Esophagus muscularis mucosa (tissue), 4 donors: ENCODE measurements around the gene AP2B1. TPM values are rescaled to one million over a fixed set of nuclear protein-coding genes. Genes with fewer than 3 reads are reported as not detected.
"Not testable (repeated sequence)": the region's sequence is repeated elsewhere in the genome, so short reads cannot be mapped to it uniquely, and the experiment has no call there.

ENCODE experiments used
- DNase-seq: peaks from one replicate; pipeline ENCODE4 v3.0.0-alpha.2; 2017; ENCODE audit errors: extremely low spot score
- H3K27ac ChIP-seq, 4 donors: fragments of 200-600 bp; sonication (generic); replicated peaks in 1 of 4; 1 replicate in 3 of 4; 2 replicates in 1 of 4; pipeline ENCODE4 v1.5.1; 2016 to 2019; ENCODE audit warnings: mild to moderate bottlenecking in 1 of 4
- H3K27me3 ChIP-seq, 4 donors: fragments of 200-600 bp; sonication (generic); one replicate each; pipeline versions ENCODE4 v1.5.1 to v1.6.0; 2016 to 2019
- H3K36me3 ChIP-seq, 4 donors: fragments of 200-600 bp; sonication (generic); one replicate each; pipeline ENCODE4 v1.5.1; 2016 to 2019
- H3K4me1 ChIP-seq, 4 donors: fragments of 200-600 bp; sonication (generic); one replicate each; pipeline ENCODE4 v1.5.1; 2016 to 2019
- H3K4me3 ChIP-seq, 4 donors: fragments of 200-600 bp; sonication (generic); 1 replicate in 2 of 4; 2 replicates in 2 of 4; pipeline ENCODE4 v1.5.1; 2016 to 2019; ENCODE audit warnings: mild to moderate bottlenecking in 4 of 4, moderate library complexity in 1 of 4
- H3K9me3 ChIP-seq, 4 donors: fragments of 200-600 bp; sonication (generic); 1 replicate in 3 of 4; 2 replicates in 1 of 4; pipeline ENCODE4 v1.5.1; 2016 to 2019
- CTCF ChIP-seq, 3 experiments: fragments of 200-600 bp in 2 of 3; fragments of 450-650 bp in 1 of 3; sonication (generic) in 2 of 3; IDR thresholded peaks; one replicate each; pipeline ENCODE4 v1.5.1; 2017 to 2019; ENCODE audit warnings: antibody characterized with exemption in 3 of 3, mild to moderate bottlenecking in 2 of 3, moderate library complexity in 1 of 3
- EP300 ChIP-seq: sonication (generic); formaldehyde crosslinking; IDR thresholded peaks from one replicate; pipeline ENCODE4 v1.6.1; 2017; ENCODE audit warnings: antibody characterized with exemption
- POLR2A ChIP-seq: fragments of 450-650 bp; IDR thresholded peaks from one replicate; pipeline ENCODE4 v1.6.1; 2017; ENCODE audit warnings: antibody characterized with exemption, moderate library complexity, mild to moderate bottlenecking, low read depth
- POLR2AphosphoS5 ChIP-seq, 2 donors: sonication (generic); formaldehyde crosslinking; IDR thresholded peaks; one replicate each; pipeline ENCODE4 v1.6.1; 2017; ENCODE audit warnings: antibody characterized with exemption in 2 of 2
- WGBS: methylation state at CpG from one replicate; pipeline ENCODE4 v1.1.5; 2018; 5-methylcytosine and 5-hydroxymethylcytosine counted together
- intact Hi-C: fragments of 100-400 bp; cut with DNase I; formaldehyde crosslinking; loops from one replicate; pipeline ENCODE4 v1.15.1; 2023
- total RNA-seq, 4 donors: library from RNA; depleted of rRNA; stranded (reverse); fragments of >200 nt; gene quantifications; one replicate each; pipeline versions ENCODE4 v1.1.0 to v1.2.1, GENCODE V29; 2016

Gene AP2B1
- total RNA-seq, 4 donors from 2014 or later: 108 to 276 (median 155) TPM

- no peak for TF ChIP-seq EP300
- TF ChIP-seq CTCF (IDR thresholded peaks at IDR 0.05): no peak
- TF ChIP-seq POLR2AphosphoS5 (IDR thresholded peaks at IDR 0.05): no peak
- TF ChIP-seq POLR2A: no peak
- Histone ChIP-seq H3K9me3 (no peaks in the 10 kb centered on the region), H3K4me1 (peaks cover 11 to 46% (median 38%) of the 10 kb centered on the region in 4 donors), H3K27ac (no peak overlapping the region), H3K27me3 (peaks cover 4 to 87% (median 13%) of the 10 kb centered on the region in 4 donors), H3K36me3 (no peaks in the 10 kb centered on the region), H3K4me3 (no peak overlapping the region)
- intact Hi-C loops: loop anchor here (5.0 kb wide), 4 partner anchors 56 to 436 kb away; no protein-coding TSS in a partner anchor
- 59% methylated on average over 2 of the region's 4 CpGs for WGBS
- DNase-seq: no peak
Observed at GRCh38 chr17:35748341-35748841, 161.3 kb downstream of the AP2B1 start.

- Histone ChIP-seq H3K36me3 (no peaks in the 10 kb centered on the region), H3K9me3 (no peaks in the 10 kb centered on the region), H3K4me3 (no peak overlapping the region), H3K27ac (no peak overlapping the region), H3K27me3 (peaks cover 4 to 81% (median 12%) of the 10 kb centered on the region in 4 donors), H3K4me1 (peaks cover 11 to 46% (median 39%) of the 10 kb centered on the region in 4 donors)
- WGBS: 100% methylated on average over 4 of the region's 6 CpGs
- intact Hi-C loops: loop anchor here (5.0 kb wide), 4 partner anchors 57 to 437 kb away; no protein-coding TSS in a partner anchor
- DNase-seq: no peak
- TF ChIP-seq CTCF (IDR thresholded peaks at IDR 0.05): no peak
- no peak for TF ChIP-seq POLR2AphosphoS5 (IDR thresholded peaks at IDR 0.05)
- no peak for TF ChIP-seq POLR2A
- TF ChIP-seq EP300: no peak
Observed at GRCh38 chr17:35748979-35749378, 161.9 kb downstream of the AP2B1 start.

GRCh38 chr17:35749560-35750412 is 162.7 kb downstream of the AP2B1 start:
- H3K27me3 ChIP-seq: peaks cover 4 to 73% (median 8%) of the 10 kb centered on the region in 4 donors
- H3K9me3 ChIP-seq: no peaks in the 10 kb centered on the region
- intact Hi-C loops: loop anchor here (5.0 kb wide), 4 partner anchors 57 to 437 kb away; no protein-coding TSS in a partner anchor
- H3K27ac ChIP-seq: no peak overlapping the region
- peak overlapping the region; percentile 10 to 34 (median 16) for H3K4me3 ChIP-seq
- TF ChIP-seq EP300 (no peak), CTCF (IDR thresholded peaks at IDR 0.05) (no peak), POLR2A (no peak), POLR2AphosphoS5 (IDR thresholded peaks at IDR 0.05) (no peak)
- no peaks in the 10 kb centered on the region for H3K36me3 ChIP-seq
- 17% methylated on average over 24 of the region's 35 CpGs for WGBS
- no peak for DNase-seq
- peaks cover 11 to 46% (median 39%) of the 10 kb centered on the region in 4 donors for H3K4me1 ChIP-seq

- 82% methylated on average over 10 of the region's 10 CpGs for WGBS
- Histone ChIP-seq H3K4me3 (peak overlapping the region in 1 of 4 donors; percentile 19), H3K9me3 (no peaks in the 10 kb centered on the region), H3K27me3 (peaks cover 4 to 64% (median 6%) of the 10 kb centered on the region in 4 donors), H3K27ac (no peak overlapping the region), H3K4me1 (peaks cover 11 to 46% (median 39%) of the 10 kb centered on the region in 4 donors), H3K36me3 (no peaks in the 10 kb centered on the region)
- DNase-seq: no peak
- intact Hi-C loops: no loop called here
- TF ChIP-seq EP300: no peak
- no peak for TF ChIP-seq POLR2AphosphoS5 (IDR thresholded peaks at IDR 0.05)
- no peak for TF ChIP-seq POLR2A
- no peak for TF ChIP-seq CTCF (IDR thresholded peaks at IDR 0.05)
Observed at GRCh38 chr17:35750526-35751395, 163.6 kb downstream of the AP2B1 start.

- DNase-seq, H3K36me3 ChIP-seq, intact Hi-C loops, H3K9me3 ChIP-seq, H3K4me3 ChIP-seq, H3K27ac ChIP-seq: not testable (repeated sequence)
- 89% methylated on average over 4 of the region's 4 CpGs for WGBS
- H3K27me3 ChIP-seq: peaks cover 4 to 56% (median 6%) of the 10 kb centered on the region in 4 donors
- peaks cover 11 to 46% (median 39%) of the 10 kb centered on the region in 4 donors for H3K4me1 ChIP-seq
Observed at GRCh38 chr17:35751541-35751940, 164.4 kb downstream of the AP2B1 start.
